ENCODE results near the gene DOK3.

DNA sequence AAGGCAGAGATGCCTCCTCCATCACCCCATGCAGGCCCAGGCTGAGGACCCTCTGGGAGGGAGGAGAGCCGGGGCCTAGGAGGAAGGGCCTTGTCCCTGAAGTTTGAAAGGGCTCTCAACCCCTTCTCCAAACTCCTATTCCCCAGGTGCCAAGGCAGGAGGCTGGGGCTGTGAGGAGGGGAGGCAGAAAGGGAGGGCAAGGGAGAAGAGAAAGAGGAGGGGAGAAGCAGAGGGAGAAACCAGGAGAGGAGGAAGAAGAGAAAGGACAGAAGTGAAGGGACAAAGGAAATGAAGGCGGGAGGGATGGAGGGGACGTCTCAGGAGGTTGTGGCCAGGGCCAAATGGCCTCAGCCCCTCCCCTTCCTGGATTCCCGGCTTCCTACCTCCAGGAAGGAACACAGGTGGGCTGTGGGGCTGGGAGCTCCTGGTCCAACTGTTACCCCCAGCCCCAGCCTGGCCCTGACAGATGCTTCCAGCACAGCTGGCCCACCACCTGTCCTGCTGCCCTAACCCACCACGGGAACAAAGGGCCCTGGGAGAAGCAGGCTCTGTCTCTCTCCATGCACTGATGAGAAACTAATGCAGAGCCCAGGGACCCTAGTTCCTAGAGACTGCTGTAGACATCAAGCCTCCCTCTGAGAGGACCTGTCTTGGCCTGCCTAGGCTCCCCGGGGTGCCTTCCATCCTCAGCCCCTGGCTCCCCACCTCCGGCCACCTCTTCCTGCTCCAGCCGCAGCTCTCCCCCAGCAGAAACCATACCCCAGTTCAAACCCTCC is 39.7 kb downstream of the DOK3 start:
- TF ChIP-seq, protein P1, sequence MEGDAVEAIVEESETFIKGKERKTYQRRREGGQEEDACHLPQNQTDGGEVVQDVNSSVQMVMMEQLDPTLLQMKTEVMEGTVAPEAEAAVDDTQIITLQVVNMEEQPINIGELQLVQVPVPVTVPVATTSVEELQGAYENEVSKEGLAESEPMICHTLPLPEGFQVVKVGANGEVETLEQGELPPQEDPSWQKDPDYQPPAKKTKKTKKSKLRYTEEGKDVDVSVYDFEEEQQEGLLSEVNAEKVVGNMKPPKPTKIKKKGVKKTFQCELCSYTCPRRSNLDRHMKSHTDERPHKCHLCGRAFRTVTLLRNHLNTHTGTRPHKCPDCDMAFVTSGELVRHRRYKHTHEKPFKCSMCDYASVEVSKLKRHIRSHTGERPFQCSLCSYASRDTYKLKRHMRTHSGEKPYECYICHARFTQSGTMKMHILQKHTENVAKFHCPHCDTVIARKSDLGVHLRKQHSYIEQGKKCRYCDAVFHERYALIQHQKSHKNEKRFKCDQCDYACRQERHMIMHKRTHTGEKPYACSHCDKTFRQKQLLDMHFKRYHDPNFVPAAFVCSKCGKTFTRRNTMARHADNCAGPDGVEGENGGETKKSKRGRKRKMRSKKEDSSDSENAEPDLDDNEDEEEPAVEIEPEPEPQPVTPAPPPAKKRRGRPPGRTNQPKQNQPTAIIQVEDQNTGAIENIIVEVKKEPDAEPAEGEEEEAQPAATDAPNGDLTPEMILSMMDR (IDR thresholded peaks at IDR 0.05): no peak
- TF ChIP-seq POLR2A (IDR thresholded peaks at IDR 0.05): no peak

Measured in lower leg skin (tissue), 3 donors.